GM21529 (cell line): Measurements from ENCODE around the gene LRP2.
"Not testable (repeated sequence)": the region's sequence is repeated elsewhere in the genome, so short reads cannot be mapped to it uniquely, and the experiment has no call there.

Experiments used
- ATAC-seq: cut with Tn5 transposase; IDR thresholded peaks from one replicate; pipeline ENCODE4 v1.9.1; 2021; ENCODE audit not compliant: unreplicated experiment

Gene LRP2

GRCh38 chr2:169362118-169362893 is at the start of gene LRP2:
Gene LRP2, minus strand, starts transcription at chr2:169362534. Its CDS starts 135 bp downstream, at chr2:169362399.
- no peak for ATAC-seq

- ATAC-seq = no peak
These were observed 44.6 kb upstream of the LRP2 start for GRCh38 chr2:169406891-169407290.

- not testable (repeated sequence) for ATAC-seq
These were observed 37.2 kb upstream of the LRP2 start for GRCh38 chr2:169399491-169399890.

- no peak for ATAC-seq
These were observed 35.4 kb upstream of the LRP2 start for GRCh38 chr2:169397697-169398096.

DNA sequence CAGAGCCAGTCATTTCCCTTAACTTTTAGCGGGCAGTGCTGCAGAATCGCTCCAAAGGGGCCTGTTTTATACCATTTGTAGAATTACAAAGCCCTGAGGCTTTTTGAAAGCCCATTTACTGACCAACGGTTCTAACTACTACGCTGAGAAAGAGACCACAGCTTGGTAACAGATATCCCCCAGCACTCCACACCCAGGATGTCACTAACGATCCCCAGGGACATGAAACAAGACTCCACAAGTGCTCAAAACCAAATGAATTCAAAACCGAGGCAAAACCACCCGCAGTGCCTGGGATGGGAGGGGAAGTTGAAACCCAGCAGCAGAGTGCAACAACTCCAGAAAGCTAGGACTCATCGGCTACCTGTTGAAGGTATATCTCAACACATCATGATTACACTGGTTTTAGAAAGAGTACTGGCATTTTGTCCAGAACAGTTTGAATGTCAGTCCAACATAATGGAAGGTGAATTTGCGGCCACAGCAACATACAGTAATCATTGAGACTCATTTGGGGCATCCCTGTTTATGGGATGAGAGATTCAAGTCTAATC is 33.6 kb upstream of the LRP2 start:
- no peak for ATAC-seq

DNA sequence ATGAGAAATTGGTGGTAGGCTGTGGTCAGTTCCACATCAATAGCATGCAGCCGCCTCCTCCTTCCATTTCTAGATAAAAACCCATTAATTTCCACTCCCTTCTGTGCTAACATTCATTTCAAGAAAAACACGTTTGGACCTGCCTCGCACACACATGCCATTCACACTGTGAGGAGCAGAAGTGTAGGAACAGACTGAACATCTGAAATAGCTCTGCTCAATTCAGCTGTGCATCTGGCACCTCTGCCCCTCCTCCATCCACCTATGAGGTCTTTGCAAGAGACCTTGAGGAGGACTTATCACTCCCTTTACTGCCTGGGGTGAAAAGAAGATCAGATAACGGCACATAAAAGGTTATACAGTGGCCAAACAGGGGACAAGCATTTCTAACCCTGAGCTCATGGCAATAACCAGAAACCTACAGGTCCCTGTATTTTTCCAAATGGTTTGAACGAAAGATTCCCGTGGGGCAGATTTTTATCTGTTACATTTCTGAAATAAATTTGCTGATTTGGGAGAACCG is 30.8 kb upstream of the LRP2 start:
- no peak for ATAC-seq

DNA sequence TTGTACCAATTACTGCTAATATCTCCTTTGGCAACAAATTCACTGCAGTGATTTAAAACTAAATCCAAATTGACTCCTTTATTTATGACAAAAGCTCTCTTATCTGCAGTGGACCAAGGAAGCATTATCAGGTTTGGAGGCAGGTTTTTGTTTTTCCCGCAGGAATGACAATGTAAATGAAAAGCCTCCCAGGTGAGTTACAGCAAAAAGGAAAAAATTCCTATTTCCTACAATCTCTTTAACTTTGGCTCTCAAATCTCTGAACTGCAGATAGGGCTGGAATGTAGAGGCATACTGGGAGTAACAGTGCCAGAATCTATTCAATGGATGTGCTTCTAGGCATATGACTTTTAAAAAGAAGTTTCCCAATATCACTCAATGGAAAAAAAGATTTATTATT is 28.9 kb upstream of the LRP2 start:
- ATAC-seq = no peak

GRCh38 chr2:169388161-169388560 is 25.8 kb upstream of the LRP2 start:
- no peak for ATAC-seq

DNA sequence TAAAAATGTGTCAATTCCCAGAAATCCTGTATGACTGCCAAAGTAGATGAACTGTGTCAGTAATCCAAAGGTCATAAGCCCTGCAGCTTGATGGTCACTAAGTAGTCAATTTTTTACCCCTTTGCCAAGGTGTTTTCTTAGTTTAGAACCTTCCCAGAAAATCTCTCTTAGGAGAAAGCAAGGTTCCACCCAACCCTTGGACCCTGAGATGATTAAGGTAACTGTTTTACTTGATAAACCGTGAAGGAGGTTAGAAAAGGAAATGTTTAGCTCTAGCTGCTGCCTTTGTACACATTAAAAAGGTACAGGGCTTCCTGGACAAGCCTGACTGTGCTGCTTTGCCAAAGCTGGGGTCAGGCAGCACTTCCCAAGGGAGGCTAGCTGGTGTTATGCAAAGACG is 24.4 kb upstream of the LRP2 start:
- ATAC-seq = no peak

- no peak for ATAC-seq
These were observed 22.5 kb upstream of the LRP2 start for GRCh38 chr2:169384816-169385215.

GRCh38 chr2:169372561-169372960 is 10.2 kb upstream of the LRP2 start:
- ATAC-seq = no peak

- ATAC-seq = no peak
These were observed 3.7 kb upstream of the LRP2 start for GRCh38 chr2:169366066-169366465.

DNA sequence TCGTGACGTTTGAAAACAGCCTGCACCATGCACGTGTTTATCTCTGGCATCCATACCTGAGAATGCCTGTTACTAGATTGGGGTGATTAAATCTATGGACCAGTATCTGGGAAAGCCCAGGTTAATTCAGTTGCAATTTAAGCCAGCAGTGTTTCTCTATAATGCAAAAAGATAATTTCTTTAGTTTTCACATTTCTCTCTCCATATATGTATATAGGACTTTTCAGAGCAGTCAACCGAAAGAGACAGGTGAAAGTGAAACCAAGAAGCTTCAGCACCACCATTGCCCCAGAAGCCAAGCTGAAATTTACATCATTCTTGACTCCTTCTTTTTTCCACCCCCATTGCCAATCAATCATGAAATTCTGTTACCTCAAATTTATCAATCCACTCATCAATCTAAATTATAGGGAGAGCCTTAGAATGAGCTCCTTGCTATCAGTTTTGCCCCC is 2.7 kb upstream of the LRP2 start:
- peak; percentile 69 for ATAC-seq

DNA sequence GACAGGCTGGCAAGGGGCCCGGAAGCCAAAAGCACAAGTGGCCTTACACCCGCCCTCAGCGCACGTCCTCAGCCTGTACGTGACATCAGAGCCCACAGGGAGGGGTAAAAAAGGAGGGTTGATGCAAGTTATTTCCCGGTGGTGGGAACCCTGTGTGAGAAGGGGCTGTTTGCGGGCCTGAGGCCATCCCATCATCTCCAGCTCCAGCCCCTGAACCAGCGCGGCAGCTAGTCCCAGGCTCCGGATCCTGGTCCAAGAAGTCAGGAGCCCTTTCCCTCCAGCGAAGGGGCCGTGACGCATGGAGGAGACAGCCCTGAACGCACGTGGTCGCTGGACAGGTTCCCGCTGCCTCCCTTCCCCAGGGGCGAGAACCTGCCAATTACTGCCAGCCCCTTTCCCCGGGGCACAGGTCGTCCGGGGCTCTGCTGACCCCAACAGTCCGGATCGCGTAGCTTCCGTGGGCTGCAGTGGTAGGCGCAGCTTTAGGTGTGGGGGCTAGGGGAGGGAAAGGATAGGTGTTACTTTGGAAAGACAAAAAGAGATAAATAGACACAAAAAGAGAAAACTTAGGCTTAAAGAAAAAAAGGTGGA is 1.3 kb upstream of the LRP2 start:
- ATAC-seq = peak; percentile 49

GRCh38 chr2:169362894-169363559 is 693 bp upstream of the LRP2 start:
- ATAC-seq = no peak

DNA sequence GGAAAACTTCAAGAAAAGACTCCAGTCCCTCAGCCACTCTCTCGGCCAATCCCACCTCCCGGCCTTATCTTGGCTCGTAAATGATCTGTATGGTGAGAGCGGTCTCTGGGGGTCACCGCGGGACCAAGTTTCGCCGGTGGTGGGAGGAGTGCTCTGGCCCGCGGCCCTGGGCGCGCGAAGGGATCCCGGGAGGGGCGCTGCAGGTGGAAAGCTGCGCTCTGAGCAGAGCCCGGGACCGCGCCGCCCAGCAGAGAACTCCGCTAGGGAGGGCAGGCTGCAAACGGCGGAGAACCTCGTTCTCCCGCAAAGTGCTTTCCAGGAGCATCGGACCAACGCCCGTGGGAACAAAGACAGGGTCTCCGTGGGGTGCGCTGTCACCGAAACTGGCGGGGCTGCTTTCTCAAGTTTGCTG is 622 bp downstream of the LRP2 start:
- ATAC-seq = no peak

DNA sequence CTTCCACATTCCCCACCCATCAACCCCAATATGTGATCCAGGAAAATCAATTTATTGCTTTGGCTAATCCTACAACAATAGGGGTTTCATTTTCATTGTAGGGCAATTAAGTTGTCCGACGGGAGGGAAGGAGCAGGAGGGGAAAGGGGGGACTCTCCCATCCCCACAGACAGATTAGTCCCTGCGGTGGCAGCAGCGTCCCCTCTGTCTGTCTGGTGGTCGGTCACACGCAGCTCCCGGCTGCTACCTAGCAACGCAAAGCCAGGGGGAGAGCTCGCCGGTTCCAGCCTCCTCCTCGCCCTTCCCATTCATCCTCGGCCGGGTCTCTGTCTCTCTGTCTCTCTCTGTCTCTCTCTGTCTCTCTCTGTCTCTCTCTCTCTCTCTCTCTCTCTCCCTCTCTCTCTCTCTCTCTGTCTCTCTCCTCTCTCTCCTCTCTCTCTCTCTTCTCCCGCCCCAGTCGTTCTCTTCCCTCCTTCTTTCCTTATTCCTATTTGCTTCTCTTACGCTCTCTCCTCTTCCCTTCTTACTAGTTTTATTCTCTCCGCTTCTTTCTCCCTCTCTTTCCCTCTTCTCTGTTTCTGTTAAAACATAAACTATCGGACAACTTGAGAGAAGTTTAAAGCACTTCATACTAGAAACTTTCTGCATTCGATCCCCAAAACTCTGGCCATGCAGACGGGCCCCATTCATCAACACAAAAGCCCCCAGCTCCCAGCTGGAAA is 1.2 kb downstream of the LRP2 start:
- ATAC-seq = no peak

DNA sequence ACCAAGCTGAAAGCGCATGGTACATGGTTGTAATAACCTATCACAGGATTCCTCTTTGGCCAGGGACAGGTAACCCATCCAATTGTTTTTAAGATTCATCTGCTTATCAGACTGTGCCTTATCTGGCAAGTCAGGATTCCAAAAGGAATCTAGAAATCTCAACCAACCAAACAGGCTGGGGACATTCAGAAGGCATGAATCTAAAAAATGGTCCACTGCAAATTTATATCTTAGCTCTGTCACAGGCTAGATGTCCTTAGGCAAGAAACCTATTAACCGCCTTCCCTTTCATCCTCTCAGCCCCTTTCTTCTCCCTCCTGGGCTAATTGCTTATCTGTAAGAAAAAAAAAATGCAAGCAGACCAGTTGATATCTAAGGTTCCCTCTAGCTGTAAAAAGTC is 4.3 kb downstream of the LRP2 start:
- no peak for ATAC-seq

DNA sequence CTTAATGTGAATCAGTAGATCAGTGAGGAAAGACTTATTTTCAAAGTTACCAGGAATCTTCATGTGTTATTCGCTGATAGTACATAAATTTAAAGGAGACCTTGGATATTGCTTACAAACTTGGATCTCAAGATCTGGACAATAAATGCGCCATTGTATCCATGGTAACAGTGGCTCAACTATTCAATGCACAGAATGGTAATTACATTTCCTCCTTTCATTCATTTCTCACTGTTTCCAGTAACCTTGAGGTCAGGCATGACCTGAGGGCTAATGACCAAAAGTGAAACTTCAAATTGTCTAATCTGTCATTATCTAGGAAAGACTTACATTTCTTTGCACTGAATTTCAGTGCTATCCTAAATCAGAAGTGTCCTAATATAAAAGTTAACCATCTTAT is 8.1 kb downstream of the LRP2 start:
- no peak for ATAC-seq

DNA sequence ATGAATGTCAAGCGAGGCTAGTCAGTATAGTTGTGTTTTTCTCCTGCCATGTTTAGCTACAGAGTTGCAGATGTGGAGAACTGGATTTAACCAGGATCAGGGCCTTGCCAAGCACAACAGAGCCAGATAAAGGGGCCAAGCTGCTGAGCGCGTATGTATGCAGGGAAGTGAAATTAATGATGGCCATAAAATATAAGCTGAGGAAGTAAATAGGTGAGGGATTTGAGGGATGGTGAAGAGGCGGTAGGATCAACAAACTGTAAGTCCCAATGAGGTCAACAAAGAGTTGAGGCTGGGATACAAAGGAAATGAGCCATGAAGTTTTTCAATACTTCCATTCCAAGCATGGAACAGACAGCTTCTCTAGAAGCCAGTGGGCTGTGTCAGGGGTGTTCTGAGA is 10.6 kb downstream of the LRP2 start:
- no peak for ATAC-seq

GRCh38 chr2:169349535-169349934 is 12.8 kb downstream of the LRP2 start:
- ATAC-seq = no peak
